K562 (cell line): ENCODE measurements around the gene OR5A2. TPM values are rescaled to one million over a fixed set of nuclear protein-coding genes. Genes with fewer than 3 reads are reported as not detected.

Experiments used
- DEAF1 ChIP-seq: fragments of 450-650 bp; formaldehyde crosslinking; IDR thresholded peaks from 2 replicates; pipeline ENCODE4 v1.4.0; 2020; ENCODE audit warnings: mild to moderate bottlenecking, moderate library complexity
- RAD51 ChIP-seq: fragments of 450-650 bp; IDR thresholded peaks from 2 replicates; pipeline ENCODE4 v1.7.1; 2016; ENCODE audit warnings: low read depth, mild to moderate bottlenecking, borderline replicate concordance
- SRSF7 ChIP-seq: fragments of 200-400 bp; formaldehyde crosslinking; optimal IDR thresholded peaks from 2 replicates; pipeline ENCODE3; 2017; ENCODE audit warnings: mild to moderate bottlenecking, low read depth, low read length
- ZNF778 ChIP-seq: fragments of 450-650 bp; formaldehyde crosslinking; IDR thresholded peaks from 2 replicates; pipeline ENCODE4 v1.4.0; 2020; ENCODE audit warnings: mild to moderate bottlenecking, moderate library complexity
- polyA plus RNA-seq, 8 experiments: library from polyadenylated mRNA; depleted of rRNA in 4 of 8; stranded (reverse) in 5 of 8; unstranded in 3 of 8; fragments of >200 nt; fragmentation: Nextera tagmentation in 2 of 8; fragmentation: Illumina TruSeq in 1 of 8; extraction: Ambion mirVana in 2 of 8; extraction: Trizol in 1 of 8; gene quantifications; 2 replicates each; pipeline versions ENCODE4 v1.2.1 to v1.2.3, GENCODE V29; 2011 to 2014; ENCODE audit warnings: inconsistent platforms in 1 of 8, missing spikeins in 1 of 8
- total RNA-seq, 7 experiments: library from RNA; depleted of rRNA in 6 of 7; stranded (reverse); fragments of >200 nt in 6 of 7; fragmentation: Illumina TruSeq in 2 of 7; extraction: Trizol in 2 of 7; gene quantifications; 2 replicates each; pipeline versions ENCODE4 v1.2.1 to v1.2.3, GENCODE V29; 2011 to 2021; ENCODE audit warnings: low replicate concordance in 1 of 7

OR5A2 gene
- total and polyA plus RNA-seq, 9 of the 15 experiments (the other 6 are each of a cell fraction or from before 2014, with no cell fraction given): not detected

GRCh38 chr11:59368238-59369022 lies 57.8 kb downstream of the OR5A2 start (continued):
- TF ChIP-seq RAD51 (no peak), DEAF1 (no peak), SRSF7 (no peak), ZNF778 (CRISPR knock-in tag) (no peak)
- TF ChIP-seq, all 486 proteins: peak for 0

Other genes with a start within 250 kb of the OR5A2 start
Only the 7 nearest of the 9 such genes appear.
- gene OR5AN1, start 67.5 kb downstream of the OR5A2 start, total RNA-seq (2014; rRNA removed): not detected in 2 replicates
- not detected in 2 replicates for gene OR5AN1, start 67.5 kb downstream of the OR5A2 start, total RNA-seq (2014; rRNA removed; fragmentation: Illumina TruSeq; extraction: Trizol)
- not detected in 2 replicates for gene OR5AN1, start 67.5 kb downstream of the OR5A2 start, total RNA-seq (2015; rRNA removed; fragmentation: Illumina TruSeq; extraction: Trizol)
- not detected in 2 replicates for gene OR5AN1, start 67.5 kb downstream of the OR5A2 start, total RNA-seq (2021)
- not detected in 2 replicates for gene OR5AN1, start 67.5 kb downstream of the OR5A2 start, polyA plus RNA-seq (2011; rRNA removed)
- not detected in 2 replicates for gene OR5AN1, start 67.5 kb downstream of the OR5A2 start, polyA plus RNA-seq (2014; fragmentation: Illumina TruSeq; extraction: Trizol)
- gene OR5AN1, start 67.5 kb downstream of the OR5A2 start, polyA plus RNA-seq (2014; fragmentation: Nextera tagmentation; extraction: Ambion mirVana): not detected
- not detected in 2 replicates for gene OR5AN1, start 67.5 kb downstream of the OR5A2 start, polyA plus RNA-seq (2014; rRNA removed)
- gene OR5A1, start 10.1 kb upstream of the OR5A2 start, total RNA-seq (2014; rRNA removed): not detected in 2 replicates
- not detected in 2 replicates for gene OR5A1, start 10.1 kb upstream of the OR5A2 start, total RNA-seq (2014; rRNA removed; fragmentation: Illumina TruSeq; extraction: Trizol)
- not detected in 2 replicates for gene OR5A1, start 10.1 kb upstream of the OR5A2 start, total RNA-seq (2015; rRNA removed; fragmentation: Illumina TruSeq; extraction: Trizol)
- not detected in 2 replicates for gene OR5A1, start 10.1 kb upstream of the OR5A2 start, total RNA-seq (2021)
- gene OR5A1, start 10.1 kb upstream of the OR5A2 start, polyA plus RNA-seq (2011; rRNA removed): not detected in 2 replicates
- not detected in 2 replicates for gene OR5A1, start 10.1 kb upstream of the OR5A2 start, polyA plus RNA-seq (2014; fragmentation: Illumina TruSeq; extraction: Trizol)
- gene OR5A1, start 10.1 kb upstream of the OR5A2 start, polyA plus RNA-seq (2014; fragmentation: Nextera tagmentation; extraction: Ambion mirVana): not detected
- gene OR5A1, start 10.1 kb upstream of the OR5A2 start, polyA plus RNA-seq (2014; rRNA removed): not detected in 2 replicates
- gene OR4D6, start 30.5 kb upstream of the OR5A2 start, total RNA-seq (2014; rRNA removed): not detected in 2 replicates
- not detected in 2 replicates for gene OR4D6, start 30.5 kb upstream of the OR5A2 start, total RNA-seq (2014; rRNA removed; fragmentation: Illumina TruSeq; extraction: Trizol)
- not detected in 2 replicates for gene OR4D6, start 30.5 kb upstream of the OR5A2 start, total RNA-seq (2015; rRNA removed; fragmentation: Illumina TruSeq; extraction: Trizol)
- gene OR4D6, start 30.5 kb upstream of the OR5A2 start, total RNA-seq (2021): not detected in 2 replicates
- not detected in 2 replicates for gene OR4D6, start 30.5 kb upstream of the OR5A2 start, polyA plus RNA-seq (2011; rRNA removed)
- gene OR4D6, start 30.5 kb upstream of the OR5A2 start, polyA plus RNA-seq (2014; fragmentation: Illumina TruSeq; extraction: Trizol): not detected in 2 replicates
- not detected for gene OR4D6, start 30.5 kb upstream of the OR5A2 start, polyA plus RNA-seq (2014; fragmentation: Nextera tagmentation; extraction: Ambion mirVana)
- gene OR4D6, start 30.5 kb upstream of the OR5A2 start, polyA plus RNA-seq (2014; rRNA removed): not detected in 2 replicates
- not detected in 2 replicates for gene OR4D10, start 46.9 kb upstream of the OR5A2 start, total RNA-seq (2014; rRNA removed)
- gene OR4D10, start 46.9 kb upstream of the OR5A2 start, total RNA-seq (2014; rRNA removed; fragmentation: Illumina TruSeq; extraction: Trizol): not detected in 2 replicates
- not detected in 2 replicates for gene OR4D10, start 46.9 kb upstream of the OR5A2 start, total RNA-seq (2015; rRNA removed; fragmentation: Illumina TruSeq; extraction: Trizol)
- not detected in 2 replicates for gene OR4D10, start 46.9 kb upstream of the OR5A2 start, total RNA-seq (2021)
- not detected in 2 replicates for gene OR4D10, start 46.9 kb upstream of the OR5A2 start, polyA plus RNA-seq (2011; rRNA removed)
- not detected in 2 replicates for gene OR4D10, start 46.9 kb upstream of the OR5A2 start, polyA plus RNA-seq (2014; fragmentation: Illumina TruSeq; extraction: Trizol)
- not detected for gene OR4D10, start 46.9 kb upstream of the OR5A2 start, polyA plus RNA-seq (2014; fragmentation: Nextera tagmentation; extraction: Ambion mirVana)
- gene OR4D10, start 46.9 kb upstream of the OR5A2 start, polyA plus RNA-seq (2014; rRNA removed): not detected in 2 replicates
- gene OR4D11, start 77.2 kb upstream of the OR5A2 start, total RNA-seq (2014; rRNA removed): not detected in 2 replicates
- not detected in 2 replicates for gene OR4D11, start 77.2 kb upstream of the OR5A2 start, total RNA-seq (2014; rRNA removed; fragmentation: Illumina TruSeq; extraction: Trizol)
- not detected in 2 replicates for gene OR4D11, start 77.2 kb upstream of the OR5A2 start, total RNA-seq (2015; rRNA removed; fragmentation: Illumina TruSeq; extraction: Trizol)
- gene OR4D11, start 77.2 kb upstream of the OR5A2 start, total RNA-seq (2021): not detected in 2 replicates
- not detected in 2 replicates for gene OR4D11, start 77.2 kb upstream of the OR5A2 start, polyA plus RNA-seq (2011; rRNA removed)
- not detected in 2 replicates for gene OR4D11, start 77.2 kb upstream of the OR5A2 start, polyA plus RNA-seq (2014; fragmentation: Illumina TruSeq; extraction: Trizol)
- not detected for gene OR4D11, start 77.2 kb upstream of the OR5A2 start, polyA plus RNA-seq (2014; fragmentation: Nextera tagmentation; extraction: Ambion mirVana)
- not detected in 2 replicates for gene OR4D11, start 77.2 kb upstream of the OR5A2 start, polyA plus RNA-seq (2014; rRNA removed)
- not detected in 2 replicates for gene OR4D9, start 85.1 kb upstream of the OR5A2 start, total RNA-seq (2014; rRNA removed)
- gene OR4D9, start 85.1 kb upstream of the OR5A2 start, total RNA-seq (2014; rRNA removed; fragmentation: Illumina TruSeq; extraction: Trizol): not detected in 2 replicates
- gene OR4D9, start 85.1 kb upstream of the OR5A2 start, total RNA-seq (2015; rRNA removed; fragmentation: Illumina TruSeq; extraction: Trizol): not detected in 2 replicates
- gene OR4D9, start 85.1 kb upstream of the OR5A2 start, total RNA-seq (2021): not detected in 2 replicates
- not detected in 2 replicates for gene OR4D9, start 85.1 kb upstream of the OR5A2 start, polyA plus RNA-seq (2011; rRNA removed)
- not detected in 2 replicates for gene OR4D9, start 85.1 kb upstream of the OR5A2 start, polyA plus RNA-seq (2014; fragmentation: Illumina TruSeq; extraction: Trizol)
- not detected for gene OR4D9, start 85.1 kb upstream of the OR5A2 start, polyA plus RNA-seq (2014; fragmentation: Nextera tagmentation; extraction: Ambion mirVana)
- gene OR4D9, start 85.1 kb upstream of the OR5A2 start, polyA plus RNA-seq (2014; rRNA removed): not detected in 2 replicates
- 22.2 and 28.7 TPM in 2 replicates for gene OSBP, start 189.4 kb upstream of the OR5A2 start, total RNA-seq (2014; rRNA removed)
- gene OSBP, start 189.4 kb upstream of the OR5A2 start, total RNA-seq (2014; rRNA removed; fragmentation: Illumina TruSeq; extraction: Trizol): 33.3 and 36.1 TPM in 2 replicates
- 28.7 and 28.9 TPM in 2 replicates for gene OSBP, start 189.4 kb upstream of the OR5A2 start, total RNA-seq (2015; rRNA removed; fragmentation: Illumina TruSeq; extraction: Trizol)
- 37.7 and 44.3 TPM in 2 replicates for gene OSBP, start 189.4 kb upstream of the OR5A2 start, total RNA-seq (2021)
- 33.9 and 37.2 TPM in 2 replicates for gene OSBP, start 189.4 kb upstream of the OR5A2 start, polyA plus RNA-seq (2011; rRNA removed)
- gene OSBP, start 189.4 kb upstream of the OR5A2 start, polyA plus RNA-seq (2014; fragmentation: Illumina TruSeq; extraction: Trizol): 46.9 and 49.0 TPM in 2 replicates
- gene OSBP, start 189.4 kb upstream of the OR5A2 start, polyA plus RNA-seq (2014; fragmentation: Nextera tagmentation; extraction: Ambion mirVana): 10 to 100 TPM; 11.7 to 11.9 TPM
- 24.5 and 27.8 TPM in 2 replicates for gene OSBP, start 189.4 kb upstream of the OR5A2 start, polyA plus RNA-seq (2014; rRNA removed)